Karpas-422 (cell line): ENCODE data around the gene ERLEC1. TPM values are rescaled to one million over a fixed set of nuclear protein-coding genes. Genes with fewer than 3 reads are reported as not detected.
"Not testable (repeated sequence)": the region's sequence is repeated elsewhere in the genome, so short reads cannot be mapped to it uniquely, and the experiment has no call there.

Experiments used
- DNase-seq: peaks from one replicate; pipeline ENCODE4 v3.0.0-alpha.2; 2015
- H2AFZ ChIP-seq: fragments of 200-600 bp; sonication (generic); 2 replicates; pipeline ENCODE4 v1.6.1; 2014; ENCODE audit warnings: antibody characterized with exemption, low read length, mixed read lengths
- H3K27ac ChIP-seq: fragments of 200-600 bp; sonication (generic); 2 replicates; pipeline ENCODE4 v1.5.1; 2014; ENCODE audit warnings: mild to moderate bottlenecking, low read length, moderate library complexity
- H3K27me3 ChIP-seq: fragments of 200-600 bp; sonication (generic); 2 replicates; pipeline ENCODE4 v1.6.1; 2014; ENCODE audit warnings: low read length, mixed read lengths
- H3K36me3 ChIP-seq: fragments of 200-600 bp; sonication (generic); 2 replicates; pipeline ENCODE4 v1.6.1; 2014; ENCODE audit warnings: low read length, mixed read lengths; ENCODE audit not compliant: insufficient read depth
- H3K4me1 ChIP-seq: fragments of 200-600 bp; sonication (generic); 2 replicates; pipeline ENCODE4 v1.6.1; 2014; ENCODE audit warnings: mild to moderate bottlenecking, low read length, mixed read lengths
- H3K4me2 ChIP-seq: fragments of 200-600 bp; sonication (generic); 2 replicates; pipeline ENCODE4 v1.6.1; 2014; ENCODE audit warnings: low read length, low read depth, mild to moderate bottlenecking; ENCODE audit not compliant: poor library complexity, severe bottlenecking
- H3K4me3 ChIP-seq: fragments of 200-600 bp; sonication (generic); 2 replicates; pipeline ENCODE4 v1.5.1; 2014; ENCODE audit warnings: mild to moderate bottlenecking, antibody characterized with exemption, low read length, mixed read lengths
- H3K79me2 ChIP-seq: fragments of 200-600 bp; sonication (generic); 2 replicates; pipeline ENCODE4 v1.6.1; 2014; ENCODE audit warnings: mild to moderate bottlenecking, low read length, mixed read lengths
- H3K9ac ChIP-seq: fragments of 200-600 bp; sonication (generic); 2 replicates; pipeline ENCODE4 v1.6.0; 2014; ENCODE audit warnings: low read length
- H3K9me2 ChIP-seq: fragments of 200-600 bp; sonication (generic), shearing (Covaris generic); replicated peaks from 2 replicates; pipeline ENCODE4 v1.6.0; 2014; ENCODE audit warnings: mild to moderate bottlenecking, low read length, moderate library complexity; ENCODE audit not compliant: insufficient read depth
- H3K9me3 ChIP-seq: fragments of 300-700, 200-600 bp; sonication (generic); 2 replicates; pipeline ENCODE4 v1.6.1; 2014; ENCODE audit warnings: low read length, mixed read lengths
- H4K20me1 ChIP-seq: fragments of 200-600 bp; sonication (generic); 2 replicates; pipeline ENCODE4 v1.6.1; 2014; ENCODE audit warnings: mild to moderate bottlenecking, antibody characterized with exemption, low read length, low read depth; ENCODE audit not compliant: insufficient read depth
- total RNA-seq: library from RNA; depleted of rRNA; stranded (reverse); fragments of >200 nt; shearing (Covaris generic); gene quantifications from 2 replicates; pipeline ENCODE4 v1.2.3, GENCODE V29; 2014; ENCODE audit warnings: low replicate concordance

The ERLEC1 gene
- total RNA-seq, 1 experiment from 2014 or later: 54.8 TPM

- H3K36me3 ChIP-seq: peaks cover 15% of the 10 kb centered on the region; the same call in 1 of the 2 replicates
- H3K9me2 ChIP-seq: no peaks in the 10 kb centered on the region
- no peak overlapping the region for H3K4me3 ChIP-seq
- no peak overlapping the region for H3K27ac ChIP-seq
- no peak overlapping the region for H2AFZ ChIP-seq
- no peak overlapping the region for H3K9ac ChIP-seq
- no peak overlapping the region for H3K4me2 ChIP-seq
- H3K4me1 ChIP-seq: no peaks in the 10 kb centered on the region
- peaks cover 12% of the 10 kb centered on the region for H3K79me2 ChIP-seq
- H3K9me3 ChIP-seq: no peaks in the 10 kb centered on the region
- no peaks in the 10 kb centered on the region for H3K27me3 ChIP-seq
- no peaks in the 10 kb centered on the region for H4K20me1 ChIP-seq
- DNase-seq: no peak
Measured at GRCh38 chr2:53848062-53848461, 61.2 kb downstream of the ERLEC1 start.

DNA sequence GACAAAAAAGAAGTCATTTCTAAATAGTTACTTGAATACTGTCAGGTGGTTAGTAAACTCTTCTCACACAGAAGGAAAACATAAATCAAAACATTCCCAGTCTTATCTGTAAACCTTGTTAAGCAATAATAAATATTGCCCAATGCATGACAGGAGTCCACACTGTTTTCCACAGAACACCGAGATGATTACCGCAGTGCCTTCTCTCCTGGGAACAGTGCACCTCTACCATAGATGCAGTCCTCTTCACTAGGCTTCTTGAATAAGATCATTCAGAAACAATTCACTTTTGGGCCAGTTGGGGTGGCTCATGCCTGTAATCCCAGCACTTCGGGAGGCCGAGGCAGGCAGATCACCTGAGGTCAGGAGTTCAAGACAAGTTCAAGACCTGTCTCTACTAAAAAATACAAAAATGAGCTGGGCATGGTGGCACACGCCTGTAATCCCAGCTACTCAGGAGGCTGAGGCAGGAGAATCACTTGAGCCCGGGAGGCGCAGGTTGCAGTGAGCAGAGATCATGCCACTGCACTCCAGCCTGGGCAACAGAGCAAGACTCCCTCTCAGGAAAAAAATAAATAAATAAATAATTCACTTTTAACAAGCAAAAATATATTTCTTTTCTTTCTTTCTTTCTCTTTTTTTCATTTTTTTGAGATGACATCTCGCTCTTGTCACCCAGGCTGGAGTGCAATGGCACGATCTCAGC lies 64.4 kb downstream of the ERLEC1 start:
- H3K9ac ChIP-seq, H3K9me2 ChIP-seq, H3K27me3 ChIP-seq, H3K4me1 ChIP-seq, H3K9me3 ChIP-seq, H2AFZ ChIP-seq, H3K4me3 ChIP-seq, H4K20me1 ChIP-seq, H3K27ac ChIP-seq, DNase-seq, H3K4me2 ChIP-seq: not testable (repeated sequence)
- Histone ChIP-seq H3K79me2 (peaks cover 25% of the 10 kb centered on the region), H3K36me3 (peaks cover 29% of the 10 kb centered on the region)

DNA sequence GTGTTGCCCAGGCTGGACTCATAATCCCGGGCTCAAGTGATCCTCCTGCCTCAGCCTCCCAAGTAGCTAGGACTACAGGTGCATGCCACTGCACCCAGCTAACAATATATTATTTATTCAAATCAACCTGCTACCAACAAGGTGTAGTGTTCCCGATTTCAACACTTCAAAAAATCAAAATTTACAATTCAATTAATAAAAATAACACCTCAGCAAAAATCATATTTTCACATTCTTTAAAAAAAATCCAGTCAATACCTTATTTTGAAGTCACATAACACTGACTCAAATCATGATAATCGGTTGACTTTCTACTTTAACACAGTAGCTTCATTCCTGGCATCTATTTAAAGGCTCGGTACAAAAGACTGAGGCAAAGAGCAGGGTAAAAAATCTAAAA lies 65.7 kb downstream of the ERLEC1 start:
- Histone ChIP-seq H3K9me3 (no peaks in the 10 kb centered on the region), H3K4me1 (no peaks in the 10 kb centered on the region), H2AFZ (no peak overlapping the region), H4K20me1 (no peaks in the 10 kb centered on the region), H3K36me3 (peaks cover 29% of the 10 kb centered on the region), H3K27ac (no peak overlapping the region), H3K9me2 (no peaks in the 10 kb centered on the region), H3K27me3 (no peaks in the 10 kb centered on the region), H3K4me2 (no peak overlapping the region), H3K4me3 (no peak overlapping the region), H3K9ac (no peak overlapping the region), H3K79me2 (peaks cover 31% of the 10 kb centered on the region)
- DNase-seq: no peak

DNA sequence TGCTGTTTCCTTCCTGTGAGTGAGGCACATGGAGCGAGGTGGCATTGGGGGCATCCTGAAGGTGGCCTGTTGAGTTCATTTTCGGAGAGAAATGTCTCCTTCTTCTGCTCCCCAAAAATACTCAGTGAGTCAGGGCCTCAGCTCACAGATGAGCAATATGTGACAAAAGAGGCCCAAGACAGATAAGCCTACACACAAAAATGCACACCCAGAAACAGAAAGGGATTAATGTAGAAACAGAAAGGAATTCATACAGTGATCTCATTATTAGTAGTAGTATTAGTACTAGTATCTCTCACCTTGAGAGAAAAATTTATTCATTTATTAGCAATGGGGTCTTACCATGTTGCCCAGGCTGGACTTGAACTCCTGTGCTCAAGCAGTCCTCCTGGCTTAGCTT lies 67.8 kb downstream of the ERLEC1 start:
- Histone ChIP-seq H3K27ac (no peak overlapping the region), H3K4me2 (no peak overlapping the region), H3K9me3 (no peaks in the 10 kb centered on the region), H3K27me3 (no peaks in the 10 kb centered on the region), H3K9me2 (no peaks in the 10 kb centered on the region), H3K9ac (no peak overlapping the region), H3K4me3 (no peak overlapping the region), H3K79me2 (peaks cover 44% of the 10 kb centered on the region), H3K4me1 (no peaks in the 10 kb centered on the region), H2AFZ (no peak overlapping the region), H4K20me1 (no peaks in the 10 kb centered on the region), H3K36me3 (peaks cover 24% of the 10 kb centered on the region)
- DNase-seq: no peak

DNA sequence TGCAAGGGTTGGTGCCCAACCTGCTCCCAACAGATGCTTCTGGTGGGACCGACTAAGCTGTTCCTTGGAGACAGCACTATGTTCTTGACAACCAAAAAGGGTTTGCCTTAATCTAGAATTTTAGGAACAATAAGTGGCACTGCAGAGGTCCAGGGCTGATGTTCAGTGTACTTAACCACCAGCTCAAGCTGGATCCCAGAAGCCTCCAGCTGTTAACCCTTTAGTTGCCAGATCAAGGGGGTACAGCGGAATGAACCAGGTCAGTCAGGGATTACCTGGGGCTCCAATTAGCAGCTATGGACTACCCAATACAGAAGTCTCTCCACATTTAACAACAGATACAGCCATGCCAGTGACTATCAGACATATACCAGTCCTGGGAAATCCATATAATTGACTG lies 69.4 kb downstream of the ERLEC1 start:
- no peak overlapping the region for H3K4me3 ChIP-seq

DNA sequence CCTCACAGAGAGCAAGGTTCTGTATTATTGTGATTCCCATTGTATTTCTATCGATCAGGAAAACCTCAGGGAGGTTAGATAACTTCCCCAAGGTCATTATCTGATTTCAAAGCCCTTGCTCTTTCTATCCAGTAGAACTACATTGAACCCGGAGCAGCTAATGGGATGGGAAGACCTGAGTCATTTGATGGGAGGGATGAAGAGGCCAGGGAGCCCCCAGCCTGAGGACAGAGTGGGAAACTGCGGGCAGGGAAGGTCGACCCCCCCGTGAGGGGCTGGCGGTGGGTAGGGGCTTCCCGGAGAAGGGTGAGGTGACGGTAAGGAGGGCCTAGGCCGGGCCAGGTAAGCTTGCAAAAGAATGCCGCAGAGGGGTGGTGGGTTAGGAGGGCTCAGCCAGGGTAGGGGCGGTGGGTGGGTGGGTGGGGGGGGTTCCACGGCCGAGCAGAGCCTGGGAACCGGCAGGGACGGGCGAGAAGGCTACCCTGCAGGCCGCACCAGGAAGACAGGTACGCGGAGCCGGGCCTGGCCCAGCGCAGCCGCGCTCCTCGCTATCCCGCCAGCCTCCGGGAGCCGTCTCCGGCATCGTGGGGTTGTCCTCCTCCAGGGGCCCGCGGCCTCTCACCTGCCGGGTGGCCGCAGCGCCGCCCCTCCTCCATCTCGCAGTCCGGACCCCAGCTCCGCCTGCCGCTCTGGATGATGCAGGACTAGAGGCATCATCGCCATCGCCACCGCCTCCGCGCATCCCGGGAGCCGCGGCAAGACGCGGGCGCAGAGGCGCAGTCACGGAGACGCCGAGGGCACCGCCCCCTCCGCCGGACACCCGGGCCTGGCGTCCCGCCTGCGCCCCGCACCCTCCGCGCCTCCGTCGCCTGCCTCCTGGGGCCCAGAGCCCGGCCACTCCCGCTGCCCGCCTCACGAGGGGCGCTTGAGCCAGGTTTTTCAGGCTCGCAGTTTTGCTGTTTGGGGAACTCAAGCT lies 72.7 kb downstream of the ERLEC1 start, which contains the start of gene GPR75:
TSS of gene GPR75 (minus strand) at position 762 of the 976 bp plus-strand sequence. CDS start 5,211 bp downstream, outside the sequence.
- H3K27ac ChIP-seq: no peak within 1 kb of the TSS
- H4K20me1 ChIP-seq: no peaks in the 10 kb centered on the region
- H3K4me3 ChIP-seq: no peak within 1 kb of the TSS
- H3K4me2 ChIP-seq: no peak within 1 kb of the TSS
- no peaks in the 10 kb centered on the region for H3K9me3 ChIP-seq
- H3K79me2 ChIP-seq: peaks cover 41% of the 10 kb centered on the region
- H3K9me2 ChIP-seq: no peaks in the 10 kb centered on the region
- H3K4me1 ChIP-seq: no peaks in the 10 kb centered on the region
- no peak for DNase-seq
- H3K36me3 ChIP-seq: peaks cover 32% of the 10 kb centered on the region; the same call in 1 of the 2 replicates
- no peaks in the 10 kb centered on the region for H3K27me3 ChIP-seq
- H2AFZ ChIP-seq: no peak within 1 kb of the TSS
- no peak within 1 kb of the TSS for H3K9ac ChIP-seq

More for the DNA sequence above, 69.4 kb downstream of the ERLEC1 start:
- Histone ChIP-seq H4K20me1 (no peaks in the 10 kb centered on the region), H3K79me2 (peaks cover 48% of the 10 kb centered on the region), H3K9me2 (no peaks in the 10 kb centered on the region), H3K4me2 (no peak overlapping the region), H3K9me3 (no peaks in the 10 kb centered on the region), H3K27me3 (no peaks in the 10 kb centered on the region), H3K4me1 (no peaks in the 10 kb centered on the region), H2AFZ (no peak overlapping the region), H3K36me3 (peaks cover 32% of the 10 kb centered on the region), H3K9ac (no peak overlapping the region), H3K27ac (no peak overlapping the region)
- no peak for DNase-seq

- Histone ChIP-seq H2AFZ (no peak overlapping the region), H3K4me2 (no peak overlapping the region), H3K79me2 (peaks cover 50% of the 10 kb centered on the region), H3K36me3 (peaks cover 48% of the 10 kb centered on the region; the same call in 1 of the 2 replicates), H3K4me1 (no peaks in the 10 kb centered on the region), H3K9ac (no peak overlapping the region), H3K27me3 (no peaks in the 10 kb centered on the region), H3K9me3 (no peaks in the 10 kb centered on the region), H3K9me2 (no peaks in the 10 kb centered on the region), H4K20me1 (no peaks in the 10 kb centered on the region), H3K27ac (no peak overlapping the region), H3K4me3 (no peak overlapping the region)
- no peak for DNase-seq
Measured at GRCh38 chr2:53861824-53862223, 75.0 kb downstream of the ERLEC1 start.
